ENCODE measurements around the gene CFAP61. TPM values are rescaled to one million over a fixed set of nuclear protein-coding genes. Genes with fewer than 3 reads are reported as not detected.
A peak's percentile ranks its signal among the peaks of the same experiment; 100 is the strongest.

CFAP61 gene
- total and polyA plus RNA-seq, 11 donors = 12.1 to 102 (median 41.8) TPM

- intact Hi-C loops (cut with DNase I) = no loop called here
- H3K27me3 ChIP-seq = no peaks in the 10 kb centered on the region
- peaks cover 0 to 44% (median 25%) of the 10 kb centered on the region in 9 donors for H3K36me3 ChIP-seq
- H3K9me3 ChIP-seq = no peaks in the 10 kb centered on the region
- H3K4me3 ChIP-seq = no peak overlapping the region
- H3K27ac ChIP-seq = no peak overlapping the region
- WGBS, 4 donors = 90 to 94% (median 92%) methylated on average over 13 of the region's 13 CpGs
- ATAC-seq (no peak), DNase-seq (no peak)
- TF ChIP-seq POLR2A (IDR thresholded peaks at IDR 0.05) (no peak), CTCF (IDR thresholded peaks at IDR 0.05) (no peak)
- H3K4me1 ChIP-seq = peaks cover 0 to 9% (median 0%) of the 10 kb centered on the region in 12 donors
These were observed 339.4 kb downstream of the CFAP61 start for GRCh38 chr20:20391766-20392165.

GRCh38 chr20:20393207-20394120 is 341.1 kb downstream of the CFAP61 start:
- DNase-seq (no peak), ATAC-seq (no peak)
- TF ChIP-seq POLR2A (IDR thresholded peaks at IDR 0.05) (no peak), CTCF (IDR thresholded peaks at IDR 0.05) (no peak)
- H3K4me3 ChIP-seq = no peak overlapping the region
- peaks cover 0 to 9% (median 0%) of the 10 kb centered on the region in 12 donors for H3K4me1 ChIP-seq
- no peaks in the 10 kb centered on the region for H3K27me3 ChIP-seq
- H3K36me3 ChIP-seq = peaks cover 0 to 44% (median 25%) of the 10 kb centered on the region in 9 donors
- H3K9me3 ChIP-seq = no peaks in the 10 kb centered on the region
- no peak overlapping the region for H3K27ac ChIP-seq
- 71 to 76% (median 73%) methylated on average over 20 of the region's 20 CpGs for WGBS, 4 donors
- intact Hi-C loops (cut with DNase I) = no loop called here

GRCh38 chr20:20395087-20395486 is 342.8 kb downstream of the CFAP61 start:
- peaks cover 0 to 40% (median 25%) of the 10 kb centered on the region in 9 donors for H3K36me3 ChIP-seq
- TF ChIP-seq POLR2A (IDR thresholded peaks at IDR 0.05) = no peak
- no peak for TF ChIP-seq CTCF (IDR thresholded peaks at IDR 0.05)

GRCh38 chr20:20395903-20396568 is 343.7 kb downstream of the CFAP61 start:
- Histone ChIP-seq H3K27me3 (no peaks in the 10 kb centered on the region), H3K4me3 (no peak overlapping the region), H3K27ac (no peak overlapping the region), H3K4me1 (peaks cover 0 to 9% (median 0%) of the 10 kb centered on the region in 12 donors), H3K9me3 (no peaks in the 10 kb centered on the region), H3K36me3 (peaks cover 0 to 39% (median 22%) of the 10 kb centered on the region in 9 donors)
- no peak for DNase-seq
- ATAC-seq = peak in 1 of 4 donors; percentile 7
- WGBS, 4 donors = 95 to 96% (median 95%) methylated on average over 29 of the region's 29 CpGs
- intact Hi-C loops (cut with DNase I) = no loop called here
- TF ChIP-seq POLR2A (IDR thresholded peaks at IDR 0.05) = no peak
- no peak for TF ChIP-seq CTCF (IDR thresholded peaks at IDR 0.05)

More at GRCh38 chr20:20395087-20395486, 342.8 kb downstream of the CFAP61 start:
- no peak for ATAC-seq
- intact Hi-C loops (cut with DNase I) = no loop called here
- Histone ChIP-seq H3K4me1 (peaks cover 0 to 9% (median 0%) of the 10 kb centered on the region in 12 donors), H3K27ac (no peak overlapping the region), H3K4me3 (no peak overlapping the region), H3K9me3 (no peaks in the 10 kb centered on the region), H3K27me3 (no peaks in the 10 kb centered on the region)
- no peak for DNase-seq
- 94 to 100% (median 96%) methylated on average over 4 to 12 of the region's 12 CpGs for WGBS, 4 donors

Measured in heart left ventricle (tissue), 16 donors.